MCF 10A (cell line): ENCODE measurements around the gene ARHGEF7. TPM values are rescaled to one million over a fixed set of nuclear protein-coding genes. Genes with fewer than 3 reads are reported as not detected.

ENCODE experiments used
- BruUV-seq: library from RNA; stranded (reverse); fragments of 400-500 nt; replicated peaks from 2 replicates; lab custom pipeline; 2021; lab: Mats Ljungman, UMichigan
- CTCF ChIA-PET: fragments of 300-600 bp; sonication (Branson Sonifier 250); formaldehyde crosslinking; extraction: SDS; loops from one replicate; lab custom pipeline; 2021; ENCODE audit warnings: antibody characterized with exemption, inconsistent platforms; lab: Yijun Ruan, JAX
- POLR2A ChIA-PET: fragments of 300-600, 350-650 bp; sonication (Branson Sonifier 250); formaldehyde crosslinking; extraction: SDS; loops from one replicate; lab custom pipeline; 2020; ENCODE audit warnings: antibody characterized with exemption, inconsistent platforms; lab: Yijun Ruan, JAX
- DNase-seq: peaks from one replicate; pipeline ENCODE4 v3.0.0-alpha.2; 2018; ENCODE audit not compliant: unreplicated experiment
- H3K27ac Mint-ChIP-seq: one replicate; pipeline ENCODE4 v1.8.0; 2022; ENCODE audit warnings: mild to moderate bottlenecking, low read depth, mixed read lengths; ENCODE audit not compliant: unreplicated experiment
- H3K27me3 Mint-ChIP-seq: one replicate; pipeline ENCODE4 v1.8.0; 2022; ENCODE audit warnings: mixed read lengths; ENCODE audit not compliant: insufficient read depth, unreplicated experiment
- H3K36me3 Mint-ChIP-seq: one replicate; pipeline ENCODE4 v1.8.0; 2022; ENCODE audit warnings: mild to moderate bottlenecking, moderate library complexity, mixed read lengths; ENCODE audit not compliant: insufficient read depth, unreplicated experiment
- H3K4me1 Mint-ChIP-seq: one replicate; pipeline ENCODE4 v1.8.0; 2022; ENCODE audit warnings: mixed read lengths; ENCODE audit not compliant: insufficient read depth, unreplicated experiment
- H3K4me3 Mint-ChIP-seq: one replicate; pipeline ENCODE4 v1.8.0; 2022; ENCODE audit warnings: mild to moderate bottlenecking, moderate library complexity, mixed read lengths; ENCODE audit not compliant: unreplicated experiment
- H3K9me3 Mint-ChIP-seq: one replicate; pipeline ENCODE4 v1.8.0; 2022; ENCODE audit warnings: mixed read lengths; ENCODE audit not compliant: unreplicated experiment
- intact Hi-C: fragments of 100-400 bp; cut with micrococcal nuclease; formaldehyde crosslinking; loops from 2 replicates; pipeline ENCODE4 v1.14.1; 2022
- total RNA-seq: library from RNA; stranded (reverse); gene quantifications from 2 replicates; pipeline ENCODE4 v1.2.3, GENCODE V29; 2022
- TF ChIP-seq, protein P1 (sequence below): fragments of 200-600 bp; IDR thresholded peaks from one replicate; pipeline ENCODE4 v1.8.0; 2022; ENCODE audit warnings: antibody characterized with exemption, mild to moderate bottlenecking; ENCODE audit not compliant: unreplicated experiment

ARHGEF7 gene
- total RNA-seq, 1 experiment from 2014 or later, result 43.5 TPM

DNA sequence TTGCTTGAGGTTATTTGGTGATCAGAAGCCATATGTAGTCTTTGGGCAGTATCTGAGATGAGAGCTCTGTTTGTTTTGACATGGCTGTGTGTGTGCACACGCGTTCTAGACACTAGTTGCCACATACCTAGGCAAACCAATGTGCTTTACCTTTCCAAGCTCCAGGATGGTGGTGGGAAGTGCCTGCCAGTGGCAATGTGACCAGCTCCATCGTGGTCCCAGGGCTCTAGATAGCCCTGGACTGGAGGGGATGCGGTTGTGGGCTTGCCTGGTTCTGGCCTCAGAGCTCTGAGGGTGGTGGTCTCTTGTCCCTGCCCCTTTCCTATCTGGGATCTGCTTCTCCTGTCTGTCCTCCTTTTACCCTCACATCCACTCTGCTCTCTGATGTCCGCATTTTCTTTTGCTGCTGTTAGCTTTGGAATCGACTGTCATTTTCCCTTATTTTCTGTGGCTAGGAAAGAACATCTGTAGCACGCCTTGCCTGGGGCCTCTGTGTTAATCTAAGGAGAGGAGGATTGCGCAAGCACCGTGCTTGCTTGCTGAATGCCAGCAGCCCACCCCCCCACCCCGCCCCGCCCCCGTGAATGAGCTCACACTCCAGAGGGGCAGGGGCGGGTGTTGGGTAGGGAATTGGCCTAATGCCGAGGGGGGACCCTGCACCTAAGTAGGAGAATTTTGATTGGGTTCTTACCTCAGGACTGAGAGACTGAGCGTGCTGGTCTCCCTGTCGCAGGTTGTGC is 89.5 kb downstream of the ARHGEF7 start:
- ChIA-PET CTCF (interaction anchor here (0.6 to 1.2 kb wide), 3 partner anchors 19 to 261 kb away, joined by 3 to 5 read pairs (median 3); no protein-coding TSS in a partner anchor), POLR2A (interaction anchor here (1.3 kb wide), 1 partner anchor 17 kb away, joined by 3 read pairs; no protein-coding TSS in a partner anchor)
- Mint-ChIP-seq H3K9me3 (no peaks in the 10 kb centered on the region), H3K4me1 (peaks cover 32% of the 10 kb centered on the region), H3K4me3 (peak overlapping the region; percentile 48), H3K36me3 (peaks cover 19% of the 10 kb centered on the region), H3K27ac (peak overlapping the region; percentile 77), H3K27me3 (no peaks in the 10 kb centered on the region)
- DNase-seq, result peak; percentile 76
- TF ChIP-seq, protein P1, sequence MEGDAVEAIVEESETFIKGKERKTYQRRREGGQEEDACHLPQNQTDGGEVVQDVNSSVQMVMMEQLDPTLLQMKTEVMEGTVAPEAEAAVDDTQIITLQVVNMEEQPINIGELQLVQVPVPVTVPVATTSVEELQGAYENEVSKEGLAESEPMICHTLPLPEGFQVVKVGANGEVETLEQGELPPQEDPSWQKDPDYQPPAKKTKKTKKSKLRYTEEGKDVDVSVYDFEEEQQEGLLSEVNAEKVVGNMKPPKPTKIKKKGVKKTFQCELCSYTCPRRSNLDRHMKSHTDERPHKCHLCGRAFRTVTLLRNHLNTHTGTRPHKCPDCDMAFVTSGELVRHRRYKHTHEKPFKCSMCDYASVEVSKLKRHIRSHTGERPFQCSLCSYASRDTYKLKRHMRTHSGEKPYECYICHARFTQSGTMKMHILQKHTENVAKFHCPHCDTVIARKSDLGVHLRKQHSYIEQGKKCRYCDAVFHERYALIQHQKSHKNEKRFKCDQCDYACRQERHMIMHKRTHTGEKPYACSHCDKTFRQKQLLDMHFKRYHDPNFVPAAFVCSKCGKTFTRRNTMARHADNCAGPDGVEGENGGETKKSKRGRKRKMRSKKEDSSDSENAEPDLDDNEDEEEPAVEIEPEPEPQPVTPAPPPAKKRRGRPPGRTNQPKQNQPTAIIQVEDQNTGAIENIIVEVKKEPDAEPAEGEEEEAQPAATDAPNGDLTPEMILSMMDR, result no peak
- intact Hi-C loops, result no loop called here
- no TSS peak for BruUV-seq

DNA sequence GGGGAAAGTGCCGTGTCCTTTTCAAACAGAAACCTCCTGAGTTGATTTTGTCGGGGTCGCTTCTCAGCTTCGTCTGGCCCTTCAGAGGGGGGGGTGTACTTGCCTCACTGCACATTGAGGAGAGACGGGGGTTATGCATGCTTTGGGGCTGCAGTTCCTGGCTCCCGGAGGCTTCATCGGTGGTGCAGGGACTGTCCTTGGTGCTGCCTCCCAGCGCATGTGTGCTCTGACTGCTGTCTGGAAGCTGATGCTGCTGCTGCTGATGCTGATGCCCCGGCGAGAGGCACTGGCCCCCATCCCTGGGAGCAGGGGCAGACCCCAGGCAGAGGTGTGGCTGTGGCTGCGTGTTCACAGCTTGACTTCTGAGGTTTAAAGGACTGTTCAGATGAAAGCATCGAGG is 91.0 kb downstream of the ARHGEF7 start:
- Mint-ChIP-seq H3K4me3 (no peak overlapping the region), H3K36me3 (peaks cover 19% of the 10 kb centered on the region), H3K27ac (no peak overlapping the region), H3K9me3 (no peaks in the 10 kb centered on the region), H3K4me1 (peaks cover 37% of the 10 kb centered on the region), H3K27me3 (no peaks in the 10 kb centered on the region)
- no peak for DNase-seq
- TF ChIP-seq, protein P1, result no peak
- intact Hi-C loops, result no loop called here
- BruUV-seq, result no TSS peak
- POLR2A ChIA-PET, result no interaction called here
- CTCF ChIA-PET, result interaction anchor here (0.5 kb wide), 1 partner anchor 1434 kb away, joined by 3 read pairs; no protein-coding TSS in a partner anchor

DNA sequence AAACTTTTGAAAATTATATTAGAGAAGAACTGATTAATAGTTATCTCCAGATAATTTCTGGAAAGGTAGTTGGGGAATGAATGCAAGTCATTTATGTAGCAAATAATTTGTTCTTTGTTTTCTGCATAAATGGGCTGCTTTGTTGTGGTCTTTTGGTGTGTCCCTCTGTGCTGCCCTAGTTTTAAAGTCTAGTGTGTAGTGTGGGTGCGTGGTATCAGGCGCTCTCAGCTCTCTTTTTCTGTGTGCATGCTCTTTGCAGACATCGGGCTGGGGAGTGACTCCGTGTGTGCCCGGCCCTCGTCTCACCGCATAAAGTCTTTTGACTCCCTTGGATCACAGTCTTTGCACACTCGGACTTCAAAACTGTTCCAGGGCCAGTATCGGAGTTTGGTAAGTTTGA is 94.5 kb downstream of the ARHGEF7 start:
- Mint-ChIP-seq H3K4me3 (no peak overlapping the region), H3K27ac (no peak overlapping the region), H3K9me3 (no peaks in the 10 kb centered on the region), H3K36me3 (peaks cover 19% of the 10 kb centered on the region), H3K4me1 (peaks cover 24% of the 10 kb centered on the region), H3K27me3 (no peaks in the 10 kb centered on the region)
- intact Hi-C loops, result no loop called here
- no peak for DNase-seq
- ChIA-PET POLR2A (no interaction called here), CTCF (interaction anchor here (4.1 kb wide), 1 partner anchor 142 kb away, joined by 22 read pairs; no protein-coding TSS in a partner anchor)
- no TSS peak for BruUV-seq
- TF ChIP-seq, protein P1, result no peak

DNA sequence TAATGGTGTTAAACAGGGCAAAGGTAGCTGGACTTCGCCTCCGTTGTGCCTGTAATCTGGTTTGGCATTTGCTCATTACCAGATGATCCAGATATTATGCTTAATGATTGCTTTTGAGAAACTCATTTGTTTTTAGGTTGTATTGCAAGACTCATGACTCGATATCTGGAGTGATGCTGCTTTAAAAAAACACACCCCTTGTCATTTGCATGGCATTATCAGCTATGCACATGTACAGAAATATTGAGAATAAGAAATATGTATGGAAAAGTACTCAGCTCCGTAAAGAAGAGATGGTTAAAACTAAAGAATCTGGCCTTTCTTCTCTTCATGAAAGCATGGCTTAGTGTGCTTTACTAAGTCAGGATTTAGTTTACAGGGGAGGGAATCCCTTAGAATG is 95.0 kb downstream of the ARHGEF7 start:
- intact Hi-C loops, result no loop called here
- no TSS peak for BruUV-seq
- Mint-ChIP-seq H3K9me3 (no peaks in the 10 kb centered on the region), H3K4me1 (peaks cover 21% of the 10 kb centered on the region), H3K36me3 (peaks cover 19% of the 10 kb centered on the region), H3K4me3 (no peak overlapping the region), H3K27me3 (no peaks in the 10 kb centered on the region), H3K27ac (peak overlapping the region; percentile 28)
- ChIA-PET POLR2A (no interaction called here), CTCF (interaction anchor here (0.6 to 4.1 kb wide), 2 partner anchors 93 to 143 kb away, joined by 3 to 22 read pairs; no protein-coding TSS in a partner anchor)
- TF ChIP-seq, protein P1, result no peak
- no peak for DNase-seq
